B cell (primary cell): Measurements from ENCODE around the gene RBM45. TPM values are rescaled to one million over a fixed set of nuclear protein-coding genes. Genes with fewer than 3 reads are reported as not detected.

Experiments used
- ATAC-seq: fragments of 200-7000 bp; cut with Tn5 transposase; one replicate; pipeline ENCODE4 v1.10.0; 2021; ENCODE audit warnings: low read depth, mild to moderate bottlenecking, moderate number of reproducible peaks, moderate library complexity
- CTCF ChIA-PET: fragments of 350-600 bp; sonication (Branson Sonifier 250); formaldehyde crosslinking; loops from one replicate; lab custom pipeline; 2021; ENCODE audit warnings: antibody characterized with exemption, inconsistent platforms; lab: Charles Lee
- POLR2A ChIA-PET: fragments of 350-600 bp; sonication (Branson Sonifier 250); formaldehyde crosslinking; loops from one replicate; lab custom pipeline; 2021; ENCODE audit warnings: antibody characterized with exemption; lab: Charles Lee
- DNase-seq: peaks from one replicate; pipeline ENCODE4 v3.0.0; 2013
- H2AFZ ChIP-seq: 2 replicates; pipeline ENCODE4 v1.6.1; 2012; ENCODE audit warnings: mild to moderate bottlenecking, low read depth, low read length; ENCODE audit not compliant: insufficient read depth, poor library complexity, severe bottlenecking
- H3K27ac ChIP-seq, 2 donors: 1 replicate in 1 of 2; 2 replicates in 1 of 2; pipeline ENCODE4 v1.5.1; 2012 to 2013; ENCODE audit warnings: low read length in 2 of 2, mild to moderate bottlenecking in 2 of 2, moderate library complexity in 1 of 2
- H3K27me3 ChIP-seq, 4 experiments: fragments of 200-600 bp in 1 of 4; sonication (generic) in 1 of 4; replicated peaks in 1 of 4; 1 replicate in 2 of 4; 2 replicates in 2 of 4; pipeline versions ENCODE4 v1.6.1 to v1.7.0; 2013 to 2016; ENCODE audit warnings: low read length in 3 of 4, mild to moderate bottlenecking in 2 of 4, mixed read lengths in 1 of 4, moderate library complexity in 1 of 4; ENCODE audit not compliant: insufficient read depth in 4 of 4, control insufficient read depth in 3 of 4; ENCODE audit errors: control extremely low read depth in 1 of 4
- H3K36me3 ChIP-seq, 2 experiments: replicated peaks in 1 of 2; 1 replicate in 1 of 2; 2 replicates in 1 of 2; pipeline versions ENCODE4 v1.6.1 to v1.7.1; 2013; ENCODE audit warnings: low read length in 1 of 2; ENCODE audit not compliant: insufficient read depth in 2 of 2, control insufficient read depth in 1 of 2; ENCODE audit errors: control extremely low read depth in 1 of 2, extremely low read depth in 1 of 2
- H3K4me1 ChIP-seq, 2 donors: fragments of 200-600 bp in 1 of 2; sonication (generic) in 1 of 2; 1 replicate in 1 of 2; 2 replicates in 1 of 2; pipeline versions ENCODE4 v1.5.1 to v1.6.1; 2013 to 2017; ENCODE audit warnings: low read length in 2 of 2; ENCODE audit not compliant: control insufficient read depth in 2 of 2, insufficient read depth in 2 of 2
- H3K4me2 ChIP-seq: replicated peaks from 2 replicates; pipeline ENCODE3; 2012; ENCODE audit warnings: mild to moderate bottlenecking, low read depth, low read length; ENCODE audit not compliant: poor library complexity, severe bottlenecking
- H3K4me3 ChIP-seq, 5 experiments: fragments of 200-600 bp in 1 of 5; sonication (generic) in 1 of 5; 1 replicate in 3 of 5; 2 replicates in 2 of 5; pipeline versions ENCODE4 v1.5.1 to v1.7.0; 2011 to 2016; ENCODE audit warnings: low read length in 4 of 5, mild to moderate bottlenecking in 4 of 5, low read depth in 2 of 5, control low read depth in 1 of 5, moderate library complexity in 1 of 5; ENCODE audit not compliant: insufficient read depth in 1 of 5; ENCODE audit errors: control extremely low read depth in 1 of 5, extremely low read depth in 1 of 5
- H3K79me2 ChIP-seq: fragments of 200-600 bp; sonication (generic); one replicate; pipeline ENCODE4 v1.6.0; 2016; ENCODE audit warnings: low read length; ENCODE audit not compliant: control insufficient read depth, insufficient read depth
- H3K9ac ChIP-seq: fragments of 200-600 bp; sonication (generic); 2 replicates; pipeline ENCODE4 v1.6.1; 2017; ENCODE audit warnings: mild to moderate bottlenecking, low read length, moderate library complexity
- H3K9me3 ChIP-seq, 3 donors: one replicate each; pipeline versions ENCODE4 v1.6.1 to v1.7.1; 2013; ENCODE audit warnings: low read length in 2 of 3; ENCODE audit not compliant: control insufficient read depth in 2 of 3, insufficient read depth in 1 of 3; ENCODE audit errors: control extremely low read depth in 1 of 3
- H4K20me1 ChIP-seq: 2 replicates; pipeline ENCODE4 v1.6.0; 2012; ENCODE audit warnings: mild to moderate bottlenecking, low read length; ENCODE audit not compliant: insufficient read depth, control insufficient read depth, poor library complexity, severe bottlenecking
- H3K27ac Mint-ChIP-seq: one replicate; pipeline ENCODE4 v1.8.0; 2021; ENCODE audit warnings: mixed read lengths
- H3K27me3 Mint-ChIP-seq: one replicate; pipeline ENCODE4 v1.8.0; 2021; ENCODE audit warnings: mixed read lengths
- H3K4me1 Mint-ChIP-seq: one replicate; pipeline ENCODE4 v1.8.0; 2021; ENCODE audit warnings: mixed read lengths
- H3K4me3 Mint-ChIP-seq: one replicate; pipeline ENCODE4 v1.8.0; 2021; ENCODE audit warnings: mixed read lengths
- H3K9me3 Mint-ChIP-seq: one replicate; pipeline ENCODE4 v1.8.0; 2022; ENCODE audit warnings: mixed read lengths; ENCODE audit not compliant: insufficient read depth
- CTCF ChIP-seq: fragments of 200-600 bp; IDR thresholded peaks from one replicate; pipeline ENCODE4 v1.8.0; 2022; ENCODE audit warnings: antibody characterized with exemption, mild to moderate bottlenecking
- EZH2 ChIP-seq: IDR thresholded peaks from 2 replicates; pipeline ENCODE4 v1.6.1; 2012; ENCODE audit warnings: borderline replicate concordance, low read depth, mild to moderate bottlenecking, moderate library complexity, low read length; ENCODE audit not compliant: insufficient read depth, poor library complexity, severe bottlenecking
- WGBS: methylation state at CpG from one replicate; pipeline ENCODE4 v1.1.5; 2013; ENCODE audit warnings: missing lambda C conversion rate; ENCODE audit not compliant: insufficient coverage; 5-methylcytosine and 5-hydroxymethylcytosine counted together
- intact Hi-C: fragments of 100-400 bp; cut with micrococcal nuclease; formaldehyde crosslinking; loops from one replicate; pipeline ENCODE4 v1.10.0; 2022
- polyA plus RNA-seq: library from polyadenylated mRNA; depleted of rRNA; stranded (reverse); fragments of >200 nt; gene quantifications from 2 replicates; pipeline ENCODE4 v1.2.3, GENCODE V29; 2012
- total RNA-seq, 2 donors: library from RNA; stranded (reverse); fragments of 120-200 nt in 1 of 2; gene quantifications; 1 replicate in 1 of 2; 2 replicates in 1 of 2; pipeline versions ENCODE4 v1.2.3 to v1.2.4, GENCODE V29; 2013 to 2022

Gene RBM45
- total and polyA plus RNA-seq, 2 donors (not counting 1 experiment from before 2014, with no cell fraction given), result 4.6 to 24.0 TPM

DNA sequence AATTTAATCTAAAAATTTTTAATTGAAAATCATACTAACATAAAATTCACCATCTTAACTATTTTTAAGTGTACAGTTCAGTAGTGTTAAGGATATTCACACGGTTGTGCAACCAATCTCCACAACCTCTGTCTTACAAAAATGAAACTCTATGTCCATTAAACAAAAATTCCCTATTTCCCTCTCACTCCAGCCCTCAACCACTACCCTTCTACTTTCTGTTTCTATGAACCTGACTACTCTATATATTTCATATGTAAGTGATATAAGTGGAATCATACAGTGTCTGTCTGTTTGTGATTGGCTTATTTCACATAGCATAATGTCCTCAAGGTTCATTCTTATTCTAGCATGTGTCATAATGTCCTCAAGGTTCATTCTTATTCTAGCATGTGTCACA lies 47.7 kb downstream of the RBM45 start:
- intact Hi-C loops, result no loop called here

DNA sequence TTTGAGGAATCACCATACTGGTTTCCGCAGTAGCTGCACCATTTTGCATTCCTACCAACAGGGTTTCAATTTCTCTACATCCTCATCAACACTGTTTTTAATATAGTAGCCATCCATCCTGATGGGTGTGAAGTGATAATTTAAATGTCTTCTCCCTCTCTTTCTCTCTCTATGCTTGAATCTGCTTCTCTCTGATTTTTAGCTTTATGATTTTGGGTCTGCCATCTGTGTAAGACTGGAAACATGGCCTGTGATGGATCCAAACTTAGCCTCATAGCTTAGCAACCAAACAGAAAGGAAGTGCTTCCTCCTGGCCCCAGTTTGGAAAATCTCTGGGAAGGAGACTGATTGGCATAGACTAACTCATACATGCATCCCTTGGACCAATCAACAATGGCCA lies 48.4 kb downstream of the RBM45 start:
- Mint-ChIP-seq H3K4me1 (peaks cover 1% of the 10 kb centered on the region), H3K27me3 (peaks cover 22% of the 10 kb centered on the region), H3K4me3 (no peak overlapping the region), H3K27ac (no peak overlapping the region), H3K9me3 (no peaks in the 10 kb centered on the region)
- CTCF ChIA-PET, result no interaction called here
- Histone ChIP-seq H3K27me3 (peaks cover 0 to 9% (median 4%) of the 10 kb centered on the region in 4 experiments), H3K4me1 (no peaks in the 10 kb centered on the region), H4K20me1 (no peaks in the 10 kb centered on the region), H3K9me3 (peaks cover 0 to 2% (median 0%) of the 10 kb centered on the region in 3 donors), H3K79me2 (no peaks in the 10 kb centered on the region), H3K27ac (no peak overlapping the region), H3K4me2 (no peak overlapping the region), H3K4me3 (no peak overlapping the region), H3K36me3 (no peaks in the 10 kb centered on the region), H3K9ac (no peak overlapping the region), H2AFZ (no peak overlapping the region)
- TF ChIP-seq EZH2 (no peak), CTCF (no peak)
- WGBS, result no CpG with 5 or more reads among the region's 1 CpG
- intact Hi-C loops, result no loop called here
- ATAC-seq, result no peak
- DNase-seq, result no peak
- POLR2A ChIA-PET, result no interaction called here

More for the DNA sequence above, 47.7 kb downstream of the RBM45 start:
- H3K36me3 ChIP-seq, result no peaks in the 10 kb centered on the region
- no peak overlapping the region for H3K4me3 ChIP-seq
- no peak overlapping the region for H2AFZ ChIP-seq
- WGBS, result no CpG with 5 or more reads among the region's 1 CpG
- H3K4me3 Mint-ChIP-seq, result no peak overlapping the region
- peaks cover 0 to 2% (median 0%) of the 10 kb centered on the region in 3 donors for H3K9me3 ChIP-seq
- CTCF ChIA-PET, result no interaction called here
- no peaks in the 10 kb centered on the region for H3K79me2 ChIP-seq
- POLR2A ChIA-PET, result no interaction called here
- no peak overlapping the region for H3K9ac ChIP-seq
- no peaks in the 10 kb centered on the region for H3K4me1 ChIP-seq
- no peak overlapping the region for H3K27ac ChIP-seq
- H3K27me3 ChIP-seq, result peaks cover 0 to 9% (median 4%) of the 10 kb centered on the region in 4 experiments
- no peak overlapping the region for H3K27ac Mint-ChIP-seq
- peaks cover 22% of the 10 kb centered on the region for H3K27me3 Mint-ChIP-seq
- DNase-seq (no peak), ATAC-seq (no peak)
- TF ChIP-seq CTCF (no peak), EZH2 (no peak)
- H4K20me1 ChIP-seq, result no peaks in the 10 kb centered on the region
- H3K4me2 ChIP-seq, result no peak overlapping the region
- H3K4me1 Mint-ChIP-seq, result peaks cover 1% of the 10 kb centered on the region
- peaks cover 2% of the 10 kb centered on the region for H3K9me3 Mint-ChIP-seq
